Ascending aorta (tissue), 2 donors: ENCODE data around the gene PLXND1. TPM values are rescaled to one million over a fixed set of nuclear protein-coding genes. Genes with fewer than 3 reads are reported as not detected.

ENCODE experiments used
- DNase-seq, 2 donors: peaks; one replicate each; pipeline ENCODE4 v3.0.0-alpha.2; 2019; ENCODE audit warnings: low spot score in 2 of 2
- H3K27ac ChIP-seq, 2 donors: fragments of 200-600 bp; sonication (generic); one replicate each; pipeline ENCODE4 v1.5.1; 2016 to 2017; ENCODE audit warnings: mild to moderate bottlenecking in 1 of 2
- H3K27me3 ChIP-seq: fragments of 200-600 bp; sonication (generic); one replicate; pipeline ENCODE4 v1.5.1; 2017
- H3K36me3 ChIP-seq, 2 donors: fragments of 200-600 bp; sonication (generic); one replicate each; pipeline ENCODE4 v1.5.1; 2016
- H3K4me1 ChIP-seq, 2 donors: fragments of 200-600 bp; sonication (generic); one replicate each; pipeline ENCODE4 v1.5.1; 2016 to 2017; ENCODE audit warnings: mild to moderate bottlenecking in 1 of 2
- H3K4me3 ChIP-seq, 2 donors: fragments of 200-600 bp; sonication (generic); one replicate each; pipeline ENCODE4 v1.5.1; 2016 to 2017; ENCODE audit warnings: mild to moderate bottlenecking in 1 of 2
- H3K9me3 ChIP-seq, 2 donors: fragments of 200-600 bp; sonication (generic); one replicate each; pipeline ENCODE4 v1.5.1; 2016
- CTCF ChIP-seq, 3 experiments: fragments of 200-600 bp in 2 of 3; fragments of 450-650 bp in 1 of 3; sonication (generic) in 2 of 3; IDR thresholded peaks; one replicate each; pipeline ENCODE4 v1.5.1; 2016 to 2019; ENCODE audit warnings: antibody characterized with exemption in 3 of 3, mild to moderate bottlenecking in 1 of 3, moderate library complexity in 1 of 3
- intact Hi-C: fragments of 100-400 bp; cut with DNase I; formaldehyde crosslinking; loops from one replicate; pipeline ENCODE4 v1.15.1; 2023
- total RNA-seq: library from RNA; depleted of rRNA; stranded (reverse); fragments of >200 nt; gene quantifications from one replicate; pipeline ENCODE4 v1.1.0, GENCODE V29; 2016

PLXND1 gene
- total RNA-seq, 1 donor from 2014 or later: 407 TPM

GRCh38 chr3:129597087-129597999 is 9.1 kb downstream of the PLXND1 start:
- Histone ChIP-seq H3K27me3 (no peaks in the 10 kb centered on the region), H3K4me3 (peak overlapping the region in 1 of 2 donors; percentile 45), H3K36me3 (no peaks in the 10 kb centered on the region), H3K9me3 (no peaks in the 10 kb centered on the region), H3K4me1 (peaks cover 54 to 83% of the 10 kb centered on the region in 2 donors), H3K27ac (peak overlapping the region; percentile 89 to 92)
- intact Hi-C loops: loop anchor here (2.0 kb wide), 1 partner anchor 39 kb away; no protein-coding TSS in a partner anchor
- TF ChIP-seq CTCF (IDR thresholded peaks at IDR 0.05): no peak
- no peak for DNase-seq

GRCh38 chr3:129596194-129597086 is 10.0 kb downstream of the PLXND1 start:
- no peaks in the 10 kb centered on the region for H3K9me3 ChIP-seq
- intact Hi-C loops: loop anchor here (1.0 to 2.0 kb wide), 3 partner anchors 8 to 38 kb away; no protein-coding TSS in a partner anchor
- no peak for TF ChIP-seq CTCF (IDR thresholded peaks at IDR 0.05)
- H3K4me1 ChIP-seq: peaks cover 46 to 84% of the 10 kb centered on the region in 2 donors
- H3K36me3 ChIP-seq: no peaks in the 10 kb centered on the region
- DNase-seq: peak; percentile 79 to 95
- H3K4me3 ChIP-seq: peak overlapping the region; percentile 37 to 45
- H3K27ac ChIP-seq: peak overlapping the region; percentile 89 to 92
- no peaks in the 10 kb centered on the region for H3K27me3 ChIP-seq

GRCh38 chr3:129595544-129596193 is 10.8 kb downstream of the PLXND1 start:
- Histone ChIP-seq H3K4me1 (peaks cover 46 to 78% of the 10 kb centered on the region in 2 donors), H3K27me3 (no peaks in the 10 kb centered on the region), H3K4me3 (peak overlapping the region; percentile 37 to 45), H3K36me3 (no peaks in the 10 kb centered on the region), H3K27ac (peak overlapping the region; percentile 89 to 92), H3K9me3 (no peaks in the 10 kb centered on the region)
- no peak for TF ChIP-seq CTCF (IDR thresholded peaks at IDR 0.05)
- no peak for DNase-seq
- intact Hi-C loops: loop anchor here (1.0 to 2.0 kb wide), 3 partner anchors 9 to 37 kb away; no protein-coding TSS in a partner anchor

- no peaks in the 10 kb centered on the region for H3K9me3 ChIP-seq
- no peaks in the 10 kb centered on the region for H3K36me3 ChIP-seq
- TF ChIP-seq CTCF (IDR thresholded peaks at IDR 0.05): no peak
- no peak overlapping the region for H3K4me3 ChIP-seq
- peak overlapping the region; percentile 89 to 92 for H3K27ac ChIP-seq
- peaks cover 46 to 73% of the 10 kb centered on the region in 2 donors for H3K4me1 ChIP-seq
- DNase-seq: no peak
- intact Hi-C loops: no loop called here
- no peaks in the 10 kb centered on the region for H3K27me3 ChIP-seq
Measured at GRCh38 chr3:129594907-129595390, 11.5 kb downstream of the PLXND1 start.

- DNase-seq: no peak
- H3K36me3 ChIP-seq: no peaks in the 10 kb centered on the region
- intact Hi-C loops: no loop called here
- H3K27ac ChIP-seq: peak overlapping the region; percentile 89 to 92
- H3K4me3 ChIP-seq: no peak overlapping the region
- no peaks in the 10 kb centered on the region for H3K9me3 ChIP-seq
- peaks cover 46 to 77% of the 10 kb centered on the region in 2 donors for H3K4me1 ChIP-seq
- TF ChIP-seq CTCF (IDR thresholded peaks at IDR 0.05): no peak
- H3K27me3 ChIP-seq: no peaks in the 10 kb centered on the region
Measured at GRCh38 chr3:129594409-129594808, 12.1 kb downstream of the PLXND1 start.
